OCI-LY7 (cell line): ENCODE data around the gene KCNH1. TPM values are rescaled to one million over a fixed set of nuclear protein-coding genes. Genes with fewer than 3 reads are reported as not detected.

Source experiments
- BruUV-seq: library from RNA; stranded (reverse); fragments of 400-500 nt; replicated peaks from 2 replicates; lab custom pipeline; 2021; lab: Mats Ljungman, UMichigan
- CTCF ChIA-PET: fragments of 300-600 bp; sonication (Branson Sonifier 250); formaldehyde crosslinking; loops from one replicate; lab custom pipeline; 2022; ENCODE audit warnings: antibody characterized with exemption; ENCODE audit not compliant: unreplicated experiment; lab: Charles Lee
- POLR2A ChIA-PET: fragments of 300-600 bp; sonication (Branson Sonifier 250); formaldehyde crosslinking; loops from one replicate; lab custom pipeline; 2022; ENCODE audit warnings: antibody characterized with exemption; lab: Charles Lee
- DNase-seq: peaks from one replicate; pipeline ENCODE4 v3.0.0-alpha.2; 2015; ENCODE audit warnings: low spot score
- H2AFZ ChIP-seq: fragments of 200-600 bp; sonication (generic), shearing (Covaris generic); 2 replicates; pipeline ENCODE4 v1.6.1; 2014; ENCODE audit warnings: mild to moderate bottlenecking, antibody characterized with exemption, low read length, moderate library complexity
- H3K27ac ChIP-seq: fragments of 200-600 bp; sonication (generic); 2 replicates; pipeline ENCODE4 v1.5.1; 2014; ENCODE audit warnings: mixed run types, low read depth, mild to moderate bottlenecking, moderate library complexity, low read length, inconsistent platforms; ENCODE audit not compliant: poor library complexity, severe bottlenecking
- H3K36me3 ChIP-seq: fragments of 200-600 bp; sonication (generic); 2 replicates; pipeline ENCODE4 v1.6.1; 2014; ENCODE audit warnings: mild to moderate bottlenecking, antibody characterized with exemption, low read length, moderate library complexity, mixed read lengths; ENCODE audit not compliant: insufficient read depth
- H3K4me1 ChIP-seq: fragments of 200-600 bp; sonication (generic); 2 replicates; pipeline ENCODE4 v1.5.1; 2014; ENCODE audit warnings: mild to moderate bottlenecking, low read length; ENCODE audit not compliant: insufficient read depth, poor library complexity, severe bottlenecking
- H3K4me2 ChIP-seq: fragments of 200-600 bp; sonication (generic); 2 replicates; pipeline ENCODE4 v1.6.1; 2014; ENCODE audit warnings: mild to moderate bottlenecking, low read length
- H3K4me3 ChIP-seq: fragments of 200-600 bp; sonication (generic); 2 replicates; pipeline ENCODE4 v1.5.1; 2014; ENCODE audit warnings: mild to moderate bottlenecking, low read depth, low read length; ENCODE audit not compliant: poor library complexity, severe bottlenecking
- H3K79me2 ChIP-seq: fragments of 200-600 bp; sonication (generic); 2 replicates; pipeline ENCODE4 v1.6.1; 2016; ENCODE audit warnings: low read depth, mild to moderate bottlenecking, low read length, moderate library complexity, mixed read lengths; ENCODE audit not compliant: insufficient read depth
- H3K9me2 ChIP-seq: fragments of 200-600 bp; sonication (generic); 2 replicates; pipeline ENCODE4 v1.6.1; 2016; ENCODE audit warnings: mild to moderate bottlenecking, low read length, mixed read lengths; ENCODE audit not compliant: insufficient read depth
- H3K9me3 ChIP-seq: fragments of 200-600 bp; sonication (generic); 2 replicates; pipeline ENCODE4 v1.6.1; 2014; ENCODE audit warnings: mild to moderate bottlenecking, mixed run types, low read length, mixed read lengths
- H4K20me1 ChIP-seq: fragments of 200-600 bp; sonication (generic); 2 replicates; pipeline ENCODE4 v1.6.1; 2014; ENCODE audit warnings: mild to moderate bottlenecking, antibody characterized with exemption, low read length, moderate library complexity, mixed read lengths; ENCODE audit not compliant: insufficient read depth
- EZH2phosphoT487 ChIP-seq: fragments of 200-600 bp; sonication (generic); IDR thresholded peaks from 2 replicates; pipeline ENCODE4 v1.6.1; 2018; ENCODE audit warnings: low read depth, borderline replicate concordance, mild to moderate bottlenecking, mixed run types, antibody characterized with exemption, low read length, moderate library complexity, mixed read lengths
- intact Hi-C: fragments of 100-400 bp; cut with micrococcal nuclease; formaldehyde crosslinking; loops from one replicate; pipeline ENCODE4 v1.10.0; 2022; ENCODE audit not compliant: unreplicated experiment
- total RNA-seq, 2 experiments: library from RNA; depleted of rRNA in 1 of 2; stranded (reverse); fragments of >200 nt in 1 of 2; shearing (Covaris generic) in 1 of 2; gene quantifications; 2 replicates each; pipeline ENCODE4 v1.2.3, GENCODE V29; 2014 to 2022
- TF ChIP-seq, protein P1 (sequence below): fragments of 200-600 bp; sonication (generic); conservative IDR thresholded peaks from 2 replicates; pipeline ENCODE4 v1.5.1; 2014; ENCODE audit warnings: mild to moderate bottlenecking, antibody characterized with exemption, low read length, moderate library complexity, mixed read lengths

KCNH1 gene
- total RNA-seq, 2 experiments from 2014 or later: not detected

- H3K4me1 ChIP-seq: no peaks in the 10 kb centered on the region
- no peaks in the 10 kb centered on the region for H3K79me2 ChIP-seq
- POLR2A ChIA-PET: no interaction called here
- H3K9me2 ChIP-seq: no peaks in the 10 kb centered on the region
- H2AFZ ChIP-seq: no peak overlapping the region
- no peak for DNase-seq
- no peak overlapping the region for H3K4me2 ChIP-seq
- no peaks in the 10 kb centered on the region for H3K36me3 ChIP-seq
- no peaks in the 10 kb centered on the region for H4K20me1 ChIP-seq
- CTCF ChIA-PET: no interaction called here
- H3K27ac ChIP-seq: no peak overlapping the region
- BruUV-seq: no TSS peak
- no peak overlapping the region for H3K4me3 ChIP-seq
- intact Hi-C loops: no loop called here
- no peaks in the 10 kb centered on the region for H3K9me3 ChIP-seq
- TF ChIP-seq, protein P1, sequence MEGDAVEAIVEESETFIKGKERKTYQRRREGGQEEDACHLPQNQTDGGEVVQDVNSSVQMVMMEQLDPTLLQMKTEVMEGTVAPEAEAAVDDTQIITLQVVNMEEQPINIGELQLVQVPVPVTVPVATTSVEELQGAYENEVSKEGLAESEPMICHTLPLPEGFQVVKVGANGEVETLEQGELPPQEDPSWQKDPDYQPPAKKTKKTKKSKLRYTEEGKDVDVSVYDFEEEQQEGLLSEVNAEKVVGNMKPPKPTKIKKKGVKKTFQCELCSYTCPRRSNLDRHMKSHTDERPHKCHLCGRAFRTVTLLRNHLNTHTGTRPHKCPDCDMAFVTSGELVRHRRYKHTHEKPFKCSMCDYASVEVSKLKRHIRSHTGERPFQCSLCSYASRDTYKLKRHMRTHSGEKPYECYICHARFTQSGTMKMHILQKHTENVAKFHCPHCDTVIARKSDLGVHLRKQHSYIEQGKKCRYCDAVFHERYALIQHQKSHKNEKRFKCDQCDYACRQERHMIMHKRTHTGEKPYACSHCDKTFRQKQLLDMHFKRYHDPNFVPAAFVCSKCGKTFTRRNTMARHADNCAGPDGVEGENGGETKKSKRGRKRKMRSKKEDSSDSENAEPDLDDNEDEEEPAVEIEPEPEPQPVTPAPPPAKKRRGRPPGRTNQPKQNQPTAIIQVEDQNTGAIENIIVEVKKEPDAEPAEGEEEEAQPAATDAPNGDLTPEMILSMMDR: no peak
- TF ChIP-seq EZH2phosphoT487: no peak
These were observed 488.2 kb downstream of the KCNH1 start for GRCh38 chr1:210645582-210646257.

- no peak for DNase-seq
- no peaks in the 10 kb centered on the region for H3K9me3 ChIP-seq
- H3K27ac ChIP-seq: no peak overlapping the region
- H3K4me1 ChIP-seq: no peaks in the 10 kb centered on the region
- no TSS peak for BruUV-seq
- TF ChIP-seq, protein P1: no peak
- TF ChIP-seq EZH2phosphoT487: no peak
- no peak overlapping the region for H2AFZ ChIP-seq
- intact Hi-C loops: no loop called here
- H3K79me2 ChIP-seq: no peaks in the 10 kb centered on the region
- no peak overlapping the region for H3K4me2 ChIP-seq
- H3K9me2 ChIP-seq: no peaks in the 10 kb centered on the region
- ChIA-PET POLR2A (no interaction called here), CTCF (no interaction called here)
- H3K4me3 ChIP-seq: no peak overlapping the region
- H4K20me1 ChIP-seq: no peaks in the 10 kb centered on the region
- no peaks in the 10 kb centered on the region for H3K36me3 ChIP-seq
These were observed 492.4 kb downstream of the KCNH1 start for GRCh38 chr1:210641582-210641981.

DNA sequence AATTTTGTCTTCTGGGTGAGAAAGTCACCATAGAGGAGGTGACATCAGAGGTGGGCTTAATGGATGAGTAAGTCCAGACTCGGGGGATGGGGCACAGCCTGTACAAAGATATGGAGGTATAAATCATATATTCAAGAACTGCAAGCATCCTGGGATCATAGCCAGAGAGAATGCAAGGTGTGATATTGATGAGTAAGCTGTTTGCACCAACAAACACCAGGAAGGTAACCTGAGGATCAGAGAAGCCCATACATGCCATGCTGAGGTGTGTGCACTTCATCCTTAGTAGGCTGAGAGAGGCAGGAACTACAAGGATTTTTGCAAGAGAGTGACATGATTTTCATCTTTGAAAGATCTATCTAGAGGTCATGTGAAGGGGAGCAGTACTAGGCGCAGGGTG lies 498.8 kb downstream of the KCNH1 start:
- POLR2A ChIA-PET: no interaction called here
- H3K9me3 ChIP-seq: no peaks in the 10 kb centered on the region
- CTCF ChIA-PET: no interaction called here

More for the DNA sequence above, 498.8 kb downstream of the KCNH1 start:
- no TSS peak for BruUV-seq
- TF ChIP-seq EZH2phosphoT487: no peak
- TF ChIP-seq, protein P1: no peak
- Histone ChIP-seq H2AFZ (no peak overlapping the region), H4K20me1 (no peaks in the 10 kb centered on the region), H3K79me2 (no peaks in the 10 kb centered on the region), H3K4me2 (no peak overlapping the region), H3K27ac (no peak overlapping the region), H3K4me3 (no peak overlapping the region), H3K36me3 (no peaks in the 10 kb centered on the region), H3K9me2 (no peaks in the 10 kb centered on the region), H3K4me1 (no peaks in the 10 kb centered on the region)
- no peak for DNase-seq
- intact Hi-C loops: no loop called here
